OCI-LY7 (cell line): ENCODE data around the gene PTPRE. TPM values are rescaled to one million over a fixed set of nuclear protein-coding genes. Genes with fewer than 3 reads are reported as not detected.

Experiments used
- BruUV-seq: library from RNA; stranded (reverse); fragments of 400-500 nt; replicated peaks from 2 replicates; lab custom pipeline; 2021; lab: Mats Ljungman, UMichigan
- CTCF ChIA-PET: fragments of 300-600 bp; sonication (Branson Sonifier 250); formaldehyde crosslinking; loops from one replicate; lab custom pipeline; 2022; ENCODE audit warnings: antibody characterized with exemption; ENCODE audit not compliant: unreplicated experiment; lab: Charles Lee
- POLR2A ChIA-PET: fragments of 300-600 bp; sonication (Branson Sonifier 250); formaldehyde crosslinking; loops from one replicate; lab custom pipeline; 2022; ENCODE audit warnings: antibody characterized with exemption; lab: Charles Lee
- DNase-seq: peaks from one replicate; pipeline ENCODE4 v3.0.0-alpha.2; 2015; ENCODE audit warnings: low spot score
- H2AFZ ChIP-seq: fragments of 200-600 bp; sonication (generic), shearing (Covaris generic); 2 replicates; pipeline ENCODE4 v1.6.1; 2014; ENCODE audit warnings: mild to moderate bottlenecking, antibody characterized with exemption, low read length, moderate library complexity
- H3K27ac ChIP-seq: fragments of 200-600 bp; sonication (generic); 2 replicates; pipeline ENCODE4 v1.5.1; 2014; ENCODE audit warnings: mixed run types, low read depth, mild to moderate bottlenecking, moderate library complexity, low read length, inconsistent platforms; ENCODE audit not compliant: poor library complexity, severe bottlenecking
- H3K36me3 ChIP-seq: fragments of 200-600 bp; sonication (generic); 2 replicates; pipeline ENCODE4 v1.6.1; 2014; ENCODE audit warnings: mild to moderate bottlenecking, antibody characterized with exemption, low read length, moderate library complexity, mixed read lengths; ENCODE audit not compliant: insufficient read depth
- H3K4me1 ChIP-seq: fragments of 200-600 bp; sonication (generic); 2 replicates; pipeline ENCODE4 v1.5.1; 2014; ENCODE audit warnings: mild to moderate bottlenecking, low read length; ENCODE audit not compliant: insufficient read depth, poor library complexity, severe bottlenecking
- H3K4me2 ChIP-seq: fragments of 200-600 bp; sonication (generic); 2 replicates; pipeline ENCODE4 v1.6.1; 2014; ENCODE audit warnings: mild to moderate bottlenecking, low read length
- H3K4me3 ChIP-seq: fragments of 200-600 bp; sonication (generic); 2 replicates; pipeline ENCODE4 v1.5.1; 2014; ENCODE audit warnings: mild to moderate bottlenecking, low read depth, low read length; ENCODE audit not compliant: poor library complexity, severe bottlenecking
- H3K79me2 ChIP-seq: fragments of 200-600 bp; sonication (generic); 2 replicates; pipeline ENCODE4 v1.6.1; 2016; ENCODE audit warnings: low read depth, mild to moderate bottlenecking, low read length, moderate library complexity, mixed read lengths; ENCODE audit not compliant: insufficient read depth
- H3K9me2 ChIP-seq: fragments of 200-600 bp; sonication (generic); 2 replicates; pipeline ENCODE4 v1.6.1; 2016; ENCODE audit warnings: mild to moderate bottlenecking, low read length, mixed read lengths; ENCODE audit not compliant: insufficient read depth
- H3K9me3 ChIP-seq: fragments of 200-600 bp; sonication (generic); 2 replicates; pipeline ENCODE4 v1.6.1; 2014; ENCODE audit warnings: mild to moderate bottlenecking, mixed run types, low read length, mixed read lengths
- H4K20me1 ChIP-seq: fragments of 200-600 bp; sonication (generic); 2 replicates; pipeline ENCODE4 v1.6.1; 2014; ENCODE audit warnings: mild to moderate bottlenecking, antibody characterized with exemption, low read length, moderate library complexity, mixed read lengths; ENCODE audit not compliant: insufficient read depth
- CTCF ChIP-seq: fragments of 200-600 bp; sonication (generic); conservative IDR thresholded peaks from 2 replicates; pipeline ENCODE4 v1.5.1; 2014; ENCODE audit warnings: mild to moderate bottlenecking, antibody characterized with exemption, low read length, moderate library complexity, mixed read lengths
- EZH2phosphoT487 ChIP-seq: fragments of 200-600 bp; sonication (generic); IDR thresholded peaks from 2 replicates; pipeline ENCODE4 v1.6.1; 2018; ENCODE audit warnings: low read depth, borderline replicate concordance, mild to moderate bottlenecking, mixed run types, antibody characterized with exemption, low read length, moderate library complexity, mixed read lengths
- intact Hi-C: fragments of 100-400 bp; cut with micrococcal nuclease; formaldehyde crosslinking; loops from one replicate; pipeline ENCODE4 v1.10.0; 2022; ENCODE audit not compliant: unreplicated experiment
- total RNA-seq, 2 experiments: library from RNA; depleted of rRNA in 1 of 2; stranded (reverse); fragments of >200 nt in 1 of 2; shearing (Covaris generic) in 1 of 2; gene quantifications; 2 replicates each; pipeline ENCODE4 v1.2.3, GENCODE V29; 2014 to 2022

The PTPRE gene
- total RNA-seq, 2 experiments from 2014 or later = 6.8 to 8.3 TPM

GRCh38 chr10:127984945-127985344, 78.0 kb downstream of the PTPRE start:
- POLR2A ChIA-PET = no interaction called here
- no peak overlapping the region for H3K4me2 ChIP-seq
- no peak overlapping the region for H3K4me3 ChIP-seq
- H3K9me3 ChIP-seq = no peaks in the 10 kb centered on the region
- H3K36me3 ChIP-seq = no peaks in the 10 kb centered on the region
- no peak overlapping the region for H3K27ac ChIP-seq
- intact Hi-C loops = no loop called here
- H2AFZ ChIP-seq = no peak overlapping the region
- H3K4me1 ChIP-seq = no peaks in the 10 kb centered on the region
- no peak for DNase-seq
- CTCF ChIA-PET = no interaction called here
- TF ChIP-seq EZH2phosphoT487 (no peak), CTCF (no peak)
- H3K9me2 ChIP-seq = no peaks in the 10 kb centered on the region
- no TSS peak for BruUV-seq
- H3K79me2 ChIP-seq = no peaks in the 10 kb centered on the region
- no peaks in the 10 kb centered on the region for H4K20me1 ChIP-seq

- Histone ChIP-seq H3K79me2 (no peaks in the 10 kb centered on the region), H3K36me3 (no peaks in the 10 kb centered on the region), H2AFZ (no peak overlapping the region), H3K4me1 (no peaks in the 10 kb centered on the region), H4K20me1 (no peaks in the 10 kb centered on the region), H3K4me3 (no peak overlapping the region), H3K9me3 (no peaks in the 10 kb centered on the region), H3K27ac (no peak overlapping the region), H3K9me2 (no peaks in the 10 kb centered on the region), H3K4me2 (no peak overlapping the region)
- no peak for DNase-seq
- intact Hi-C loops = no loop called here
- TF ChIP-seq CTCF (no peak), EZH2phosphoT487 (no peak)
- BruUV-seq = no TSS peak
- ChIA-PET POLR2A (no interaction called here), CTCF (no interaction called here)
These were observed 79.9 kb downstream of the PTPRE start for GRCh38 chr10:127986531-127987466.
